GM12801 (cell line): Measurements from ENCODE around the gene CFB.

Source experiments
- CTCF ChIP-seq: IDR thresholded peaks from one replicate; pipeline ENCODE4 v1.5.1; 2011; ENCODE audit warnings: control low read depth; ENCODE audit not compliant: insufficient read length; ENCODE audit errors: extremely low read depth

CFB gene

DNA sequence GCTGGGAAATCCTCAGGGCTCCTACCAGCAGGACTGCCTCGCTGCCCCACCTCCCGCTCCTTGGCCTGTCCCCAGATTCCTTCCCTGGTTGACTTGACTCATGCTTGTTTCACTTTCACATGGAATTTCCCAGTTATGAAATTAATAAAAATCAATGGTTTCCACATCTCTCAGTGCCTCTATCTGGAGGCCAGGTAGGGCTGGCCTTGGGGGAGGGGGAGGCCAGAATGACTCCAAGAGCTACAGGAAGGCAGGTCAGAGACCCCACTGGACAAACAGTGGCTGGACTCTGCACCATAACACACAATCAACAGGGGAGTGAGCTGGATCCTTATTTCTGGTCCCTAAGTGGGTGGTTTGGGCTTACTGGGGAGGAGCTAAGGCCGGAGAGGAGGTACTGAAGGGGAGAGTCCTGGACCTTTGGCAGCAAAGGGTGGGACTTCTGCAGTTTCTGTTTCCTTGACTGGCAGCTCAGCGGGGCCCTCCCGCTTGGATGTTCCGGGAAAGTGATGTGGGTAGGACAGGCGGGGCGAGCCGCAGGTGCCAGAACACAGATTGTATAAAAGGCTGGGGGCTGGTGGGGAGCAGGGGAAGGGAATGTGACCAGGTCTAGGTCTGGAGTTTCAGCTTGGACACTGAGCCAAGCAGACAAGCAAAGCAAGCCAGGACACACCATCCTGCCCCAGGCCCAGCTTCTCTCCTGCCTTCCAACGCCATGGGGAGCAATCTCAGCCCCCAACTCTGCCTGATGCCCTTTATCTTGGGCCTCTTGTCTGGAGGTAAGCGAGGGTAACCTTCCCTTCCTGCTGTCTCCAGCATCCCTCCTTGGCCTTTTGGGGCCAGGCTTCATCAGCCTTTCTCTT lies at the start of gene CFB:
CFB (plus strand) TSS at position 589 of the 863 bp plus-strand sequence; CDS start at position 716, 127 bp downstream.
- no peak for TF ChIP-seq CTCF

GRCh38 chr6:31896493-31896855 lies 49.4 kb upstream of the CFB start:
- no peak for TF ChIP-seq CTCF

- no peak for TF ChIP-seq CTCF
Measured at GRCh38 chr6:31896856-31897611, 48.9 kb upstream of the CFB start.

DNA sequence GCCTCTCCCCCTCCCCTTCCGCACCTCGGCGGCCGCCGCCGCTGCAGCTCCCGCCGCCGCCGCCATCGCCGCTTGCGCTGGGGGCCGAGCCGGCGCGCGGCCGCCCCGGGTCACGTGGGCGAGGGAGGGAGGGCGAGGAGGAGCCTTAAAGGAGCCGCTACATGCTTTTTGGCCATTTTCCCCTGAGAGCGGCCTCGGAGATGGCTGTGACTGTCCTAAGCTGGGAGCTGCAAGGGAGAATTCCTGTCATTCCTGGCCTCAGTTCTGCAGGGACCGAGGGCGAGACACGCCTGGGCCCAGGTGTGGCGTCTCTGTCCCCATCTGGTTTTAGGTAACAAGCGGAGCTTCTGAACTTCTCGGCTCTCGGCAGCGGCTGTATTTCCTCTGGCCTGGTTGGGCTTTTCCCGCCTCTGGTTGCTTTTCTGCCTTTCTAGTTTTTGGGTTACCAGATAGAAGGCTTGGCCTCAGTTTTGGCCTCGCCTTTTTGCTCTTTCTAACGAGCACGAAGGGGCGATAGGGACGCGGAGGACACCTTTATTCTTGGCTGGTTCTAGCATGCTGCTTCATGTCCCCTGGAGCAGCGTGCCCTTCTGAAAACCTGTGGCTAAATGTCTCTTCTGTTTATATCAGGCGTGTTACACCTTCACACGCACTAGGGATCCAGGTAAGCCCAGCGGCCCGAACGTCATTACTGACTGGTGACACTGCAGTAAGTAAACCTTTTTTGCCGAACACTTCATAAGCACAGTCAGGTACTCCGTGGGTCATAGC lies 48.1 kb upstream of the CFB start, which contains the start of gene EHMT2:
EHMT2 (minus strand) TSS at position 87 of the 771 bp plus-strand sequence; CDS start at position 66, 21 bp downstream.
- no peak for TF ChIP-seq CTCF

GRCh38 chr6:31898383-31899011 lies 47.4 kb upstream of the CFB start:
- TF ChIP-seq CTCF: no peak

GRCh38 chr6:31899215-31899614 lies 46.7 kb upstream of the CFB start:
- TF ChIP-seq CTCF: no peak
